ENCODE results near the gene SEMA4D.

Gene SEMA4D

DNA sequence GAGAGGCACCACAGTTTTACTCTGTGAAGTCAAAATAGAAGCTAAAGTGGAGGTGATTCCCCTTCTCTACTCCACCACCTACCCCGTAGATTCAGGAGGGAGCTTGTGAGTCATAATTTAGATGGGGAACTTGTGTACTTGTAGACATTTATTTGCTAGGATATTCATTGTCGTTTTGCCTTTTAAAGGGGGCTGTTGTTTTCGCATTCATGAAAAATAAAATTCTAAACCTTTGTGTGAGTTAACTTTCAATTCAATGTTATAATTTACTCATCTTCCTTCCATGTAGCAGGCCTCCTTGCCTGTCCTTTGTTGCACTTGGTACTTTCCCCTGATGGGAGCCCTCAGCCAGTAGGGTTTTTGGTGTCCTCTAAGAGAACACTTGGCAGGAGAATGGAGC is 157.6 kb downstream of the SEMA4D start:
- TF ChIP-seq, protein P1, sequence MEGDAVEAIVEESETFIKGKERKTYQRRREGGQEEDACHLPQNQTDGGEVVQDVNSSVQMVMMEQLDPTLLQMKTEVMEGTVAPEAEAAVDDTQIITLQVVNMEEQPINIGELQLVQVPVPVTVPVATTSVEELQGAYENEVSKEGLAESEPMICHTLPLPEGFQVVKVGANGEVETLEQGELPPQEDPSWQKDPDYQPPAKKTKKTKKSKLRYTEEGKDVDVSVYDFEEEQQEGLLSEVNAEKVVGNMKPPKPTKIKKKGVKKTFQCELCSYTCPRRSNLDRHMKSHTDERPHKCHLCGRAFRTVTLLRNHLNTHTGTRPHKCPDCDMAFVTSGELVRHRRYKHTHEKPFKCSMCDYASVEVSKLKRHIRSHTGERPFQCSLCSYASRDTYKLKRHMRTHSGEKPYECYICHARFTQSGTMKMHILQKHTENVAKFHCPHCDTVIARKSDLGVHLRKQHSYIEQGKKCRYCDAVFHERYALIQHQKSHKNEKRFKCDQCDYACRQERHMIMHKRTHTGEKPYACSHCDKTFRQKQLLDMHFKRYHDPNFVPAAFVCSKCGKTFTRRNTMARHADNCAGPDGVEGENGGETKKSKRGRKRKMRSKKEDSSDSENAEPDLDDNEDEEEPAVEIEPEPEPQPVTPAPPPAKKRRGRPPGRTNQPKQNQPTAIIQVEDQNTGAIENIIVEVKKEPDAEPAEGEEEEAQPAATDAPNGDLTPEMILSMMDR (IDR thresholded peaks at IDR 0.05; ENCODE audit: low read length, missing control alignments) = no peak
- H3K4me3 ChIP-seq (replicated peaks; ENCODE audit: low read depth, low read length) = no peak overlapping the region
- no peak for DNase-seq (ENCODE audit: low read depth)

DNA sequence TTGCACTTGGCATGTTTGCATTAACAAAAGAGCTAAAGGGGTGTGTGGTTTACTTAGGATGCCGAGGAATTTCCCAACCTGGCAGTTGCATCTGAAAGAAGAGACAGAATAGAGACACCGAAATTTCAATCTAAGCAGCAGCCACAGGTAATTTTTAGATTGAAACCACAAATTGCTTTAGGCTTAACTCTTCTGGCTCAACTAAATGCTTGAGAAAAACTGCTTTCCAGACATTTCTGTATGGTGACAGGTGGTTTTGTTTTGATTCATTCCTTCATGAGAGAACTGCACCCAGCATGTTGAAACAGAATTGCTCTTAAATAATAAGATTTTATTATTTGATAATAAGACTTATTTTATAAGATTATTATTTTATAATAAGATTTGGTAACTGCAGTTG is 158.1 kb downstream of the SEMA4D start:
- TF ChIP-seq, protein P1 (IDR thresholded peaks at IDR 0.05; ENCODE audit: low read length, missing control alignments) = no peak

DNA sequence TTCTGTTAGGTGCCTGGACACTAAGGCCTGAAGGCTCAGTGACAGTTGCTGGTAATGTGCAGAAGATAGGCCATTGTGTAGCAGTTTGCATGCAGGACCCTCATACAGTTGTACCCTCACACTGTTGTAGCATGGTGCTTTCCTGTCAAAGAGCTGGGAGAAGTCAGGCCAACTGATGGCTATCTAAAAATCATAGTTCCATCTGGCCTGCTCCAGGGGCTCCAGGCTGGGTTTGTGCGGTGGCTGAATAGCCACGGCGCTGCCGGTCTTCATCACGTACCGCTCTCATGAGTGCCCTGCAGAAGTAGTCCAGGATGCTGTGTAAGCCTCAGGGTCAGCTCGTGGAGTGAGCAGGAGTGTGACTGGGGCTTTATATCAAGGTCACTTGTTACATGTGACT is 167.4 kb downstream of the SEMA4D start:
- no peak overlapping the region for H3K4me3 ChIP-seq (replicated peaks; ENCODE audit: low read depth, low read length)
- DNase-seq (ENCODE audit: low read depth) = no peak
- TF ChIP-seq, protein P1 (IDR thresholded peaks at IDR 0.05; ENCODE audit: low read length, missing control alignments) = no peak

More for the DNA sequence above, 158.1 kb downstream of the SEMA4D start:
- no peak for DNase-seq (ENCODE audit: low read depth)
- no peak overlapping the region for H3K4me3 ChIP-seq (replicated peaks; ENCODE audit: low read depth, low read length)

DNA sequence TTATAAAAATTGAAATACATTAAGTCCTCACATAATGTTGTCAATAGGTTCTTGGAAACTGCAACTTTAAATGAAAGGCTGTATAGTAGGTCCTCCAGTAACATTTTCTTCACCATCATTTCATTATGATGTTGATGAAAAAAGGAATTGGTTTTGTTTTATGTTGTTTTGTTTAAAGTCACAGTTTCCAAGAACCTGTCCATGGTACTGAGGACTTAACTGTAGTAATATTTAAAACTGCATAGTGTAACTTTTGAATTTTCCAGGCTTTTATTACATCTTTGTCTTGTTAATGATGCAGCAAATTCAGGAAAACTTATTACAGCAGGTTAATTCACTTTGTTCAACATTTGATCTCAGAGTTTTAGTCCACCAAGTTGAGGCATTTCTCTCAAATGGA is 168.0 kb downstream of the SEMA4D start:
- no peak overlapping the region for H3K4me3 ChIP-seq (replicated peaks; ENCODE audit: low read depth, low read length)
- TF ChIP-seq, protein P1 (IDR thresholded peaks at IDR 0.05; ENCODE audit: low read length, missing control alignments) = no peak
- DNase-seq (ENCODE audit: low read depth) = no peak

DNA sequence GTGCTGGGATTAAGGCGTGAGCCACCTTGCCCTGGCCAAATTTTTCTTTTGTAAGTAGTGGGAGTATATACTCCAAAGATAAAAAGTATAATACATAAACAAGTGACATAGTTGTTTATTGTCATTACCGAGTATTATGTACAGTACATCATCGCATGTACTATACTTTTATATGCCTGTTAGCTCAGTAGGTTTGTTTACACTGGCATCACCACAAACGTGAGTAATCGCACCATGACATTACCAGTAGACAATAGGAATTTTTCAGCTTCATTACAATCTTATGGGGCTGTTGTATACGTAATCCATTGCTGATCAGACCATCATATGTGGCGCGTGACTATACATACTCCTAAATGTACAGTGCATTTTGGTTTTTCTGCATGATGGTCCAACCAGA is 169.8 kb downstream of the SEMA4D start:
- TF ChIP-seq, protein P1 (IDR thresholded peaks at IDR 0.05; ENCODE audit: low read length, missing control alignments) = no peak
- no peak overlapping the region for H3K4me3 ChIP-seq (replicated peaks; ENCODE audit: low read depth, low read length)
- DNase-seq (ENCODE audit: low read depth) = no peak

DNA sequence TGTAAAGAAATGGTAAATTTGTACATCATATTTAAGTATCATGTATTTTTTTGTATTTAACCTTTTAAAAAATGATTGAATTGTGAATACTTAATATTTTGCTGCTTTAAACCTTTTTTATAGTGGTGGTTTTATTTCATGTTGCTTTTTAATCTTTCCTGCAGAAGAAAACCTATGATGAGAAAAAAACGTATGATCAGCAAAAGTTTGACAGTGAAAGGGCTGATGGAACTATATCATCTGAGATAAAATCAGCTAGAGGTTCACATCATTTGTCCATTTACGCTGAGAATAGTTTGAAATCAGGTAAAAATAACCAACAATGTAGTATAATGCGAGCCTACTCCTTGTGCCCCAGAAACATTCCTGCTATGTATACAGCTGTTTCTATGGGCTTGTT is 172.2 kb downstream of the SEMA4D start:
- TF ChIP-seq, protein P1 (IDR thresholded peaks at IDR 0.05; ENCODE audit: low read length, missing control alignments) = no peak
- no peak for DNase-seq (ENCODE audit: low read depth)
- H3K4me3 ChIP-seq (replicated peaks; ENCODE audit: low read depth, low read length) = no peak overlapping the region

DNA sequence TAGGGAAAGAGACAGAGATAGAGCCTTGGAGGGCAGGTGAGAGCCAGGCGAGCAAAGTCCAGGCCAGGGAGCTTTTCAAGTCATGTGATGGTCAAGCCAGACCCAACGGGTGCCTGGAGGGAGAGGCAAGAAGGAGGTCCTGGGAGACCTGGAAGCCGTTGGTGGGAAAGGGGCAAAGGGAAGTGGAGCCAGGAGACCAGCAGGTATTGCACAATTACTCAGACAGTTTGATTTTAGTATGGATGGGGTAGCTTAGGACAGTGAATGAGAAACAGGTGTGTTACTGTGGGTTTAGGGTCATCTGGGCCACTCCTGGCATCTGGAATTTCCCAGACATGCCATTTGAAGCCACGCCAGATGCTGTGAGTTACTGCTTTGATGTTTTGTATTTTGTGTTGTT is 174.5 kb downstream of the SEMA4D start:
- H3K4me3 ChIP-seq (replicated peaks; ENCODE audit: low read depth, low read length) = no peak overlapping the region
- TF ChIP-seq, protein P1 (IDR thresholded peaks at IDR 0.05; ENCODE audit: low read length, missing control alignments) = no peak
- DNase-seq (ENCODE audit: low read depth) = no peak

Data from fibroblast of pulmonary artery (primary cell).